ENCODE measurements around the gene TMA7B.

The TMA7B gene

DNA sequence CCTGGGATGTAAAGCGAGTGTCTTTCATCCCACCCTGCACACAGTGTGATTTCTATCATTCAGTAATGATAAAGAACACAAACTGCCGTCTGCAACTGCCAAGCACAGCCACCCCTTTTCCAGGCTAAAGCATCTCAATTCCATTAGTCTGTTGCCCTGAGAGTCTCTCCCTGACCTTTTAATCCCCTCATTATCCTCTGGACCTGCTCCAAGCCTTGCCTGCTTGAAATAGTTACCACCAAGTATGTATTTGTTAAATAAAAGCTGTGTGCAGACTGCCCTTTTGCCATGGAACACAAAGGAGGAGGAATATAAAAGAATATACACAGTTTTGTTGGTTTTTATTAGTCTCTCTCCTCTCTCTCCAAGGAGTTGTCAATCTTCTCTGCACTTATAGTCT is 46.3 kb upstream of the TMA7B start:
- H3K9me3 ChIP-seq (replicated peaks; ENCODE audit: insufficient read depth, low read length), result no peaks in the 10 kb centered on the region
- no peak overlapping the region for H3K4me2 ChIP-seq (ENCODE audit: low read depth, low read length)
- TF ChIP-seq, protein P1, sequence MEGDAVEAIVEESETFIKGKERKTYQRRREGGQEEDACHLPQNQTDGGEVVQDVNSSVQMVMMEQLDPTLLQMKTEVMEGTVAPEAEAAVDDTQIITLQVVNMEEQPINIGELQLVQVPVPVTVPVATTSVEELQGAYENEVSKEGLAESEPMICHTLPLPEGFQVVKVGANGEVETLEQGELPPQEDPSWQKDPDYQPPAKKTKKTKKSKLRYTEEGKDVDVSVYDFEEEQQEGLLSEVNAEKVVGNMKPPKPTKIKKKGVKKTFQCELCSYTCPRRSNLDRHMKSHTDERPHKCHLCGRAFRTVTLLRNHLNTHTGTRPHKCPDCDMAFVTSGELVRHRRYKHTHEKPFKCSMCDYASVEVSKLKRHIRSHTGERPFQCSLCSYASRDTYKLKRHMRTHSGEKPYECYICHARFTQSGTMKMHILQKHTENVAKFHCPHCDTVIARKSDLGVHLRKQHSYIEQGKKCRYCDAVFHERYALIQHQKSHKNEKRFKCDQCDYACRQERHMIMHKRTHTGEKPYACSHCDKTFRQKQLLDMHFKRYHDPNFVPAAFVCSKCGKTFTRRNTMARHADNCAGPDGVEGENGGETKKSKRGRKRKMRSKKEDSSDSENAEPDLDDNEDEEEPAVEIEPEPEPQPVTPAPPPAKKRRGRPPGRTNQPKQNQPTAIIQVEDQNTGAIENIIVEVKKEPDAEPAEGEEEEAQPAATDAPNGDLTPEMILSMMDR (IDR thresholded peaks at IDR 0.05; ENCODE audit: low read length), result no peak
- H3K4me1 ChIP-seq (ENCODE audit: low read length), result no peaks in the 10 kb centered on the region
- no peak overlapping the region for H3K27ac ChIP-seq (ENCODE audit: low read length)
- H3K4me3 ChIP-seq (ENCODE audit: low read length), result no peak overlapping the region
- H2AFZ ChIP-seq (ENCODE audit: low read length), result no peak overlapping the region
- no peaks in the 10 kb centered on the region for H4K20me1 ChIP-seq (ENCODE audit: insufficient read depth, low read length)
- no peaks in the 10 kb centered on the region for H3K27me3 ChIP-seq (replicated peaks; ENCODE audit: insufficient read depth, low read length)
- no peak for DNase-seq
- no peaks in the 10 kb centered on the region for H3F3A ChIP-seq (ENCODE audit: insufficient read depth, low read length)
- H3K36me3 ChIP-seq (replicated peaks; ENCODE audit: insufficient read depth, low read length), result no peaks in the 10 kb centered on the region
- H3K79me2 ChIP-seq (ENCODE audit: low read length), result no peaks in the 10 kb centered on the region
- no peaks in the 10 kb centered on the region for H3K9me2 ChIP-seq (replicated peaks; ENCODE audit: insufficient read depth, low read length)
- H3K9ac ChIP-seq (ENCODE audit: low read length), result no peak overlapping the region

DNA sequence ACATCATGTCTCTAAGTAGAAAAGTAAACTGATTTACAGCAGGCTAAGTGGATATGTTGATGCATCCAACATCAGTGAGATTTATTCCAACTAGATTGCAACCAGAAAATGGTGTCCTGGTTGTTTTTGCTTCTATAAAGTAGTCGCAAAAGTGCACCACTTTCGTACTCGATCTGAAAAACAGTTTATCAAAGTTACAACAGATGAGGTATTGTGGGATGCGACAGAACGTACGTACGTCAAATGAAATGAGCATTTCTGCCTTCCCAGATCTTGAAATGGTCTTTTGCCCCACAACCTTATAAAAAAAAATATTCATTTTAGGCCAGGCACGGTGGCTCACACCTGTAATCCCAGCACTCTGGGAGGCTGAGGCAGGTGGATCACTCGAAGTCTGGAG is 45.6 kb upstream of the TMA7B start:
- H3K27me3 ChIP-seq (replicated peaks; ENCODE audit: insufficient read depth, low read length), result no peaks in the 10 kb centered on the region
- H3K79me2 ChIP-seq (ENCODE audit: low read length), result no peaks in the 10 kb centered on the region
- no peak overlapping the region for H2AFZ ChIP-seq (ENCODE audit: low read length)
- no peaks in the 10 kb centered on the region for H4K20me1 ChIP-seq (ENCODE audit: insufficient read depth, low read length)
- H3F3A ChIP-seq (ENCODE audit: insufficient read depth, low read length), result no peaks in the 10 kb centered on the region
- H3K4me2 ChIP-seq (ENCODE audit: low read depth, low read length), result no peak overlapping the region
- H3K36me3 ChIP-seq (replicated peaks; ENCODE audit: insufficient read depth, low read length), result no peaks in the 10 kb centered on the region
- no peak overlapping the region for H3K9ac ChIP-seq (ENCODE audit: low read length)
- DNase-seq, result no peak
- no peak overlapping the region for H3K4me3 ChIP-seq (ENCODE audit: low read length)
- H3K27ac ChIP-seq (ENCODE audit: low read length), result no peak overlapping the region
- TF ChIP-seq EZH2 (optimal IDR thresholded peaks at IDR 0.05; ENCODE audit: low read depth, low read length) (no peak), EZH2phosphoT487 (IDR thresholded peaks at IDR 0.05; ENCODE audit: low read length) (no peak)
- TF ChIP-seq, protein P1 (IDR thresholded peaks at IDR 0.05; ENCODE audit: low read length), result no peak
- H3K9me2 ChIP-seq (replicated peaks; ENCODE audit: insufficient read depth, low read length), result no peaks in the 10 kb centered on the region
- H3K4me1 ChIP-seq (ENCODE audit: low read length), result no peaks in the 10 kb centered on the region
- H3K9me3 ChIP-seq (replicated peaks; ENCODE audit: insufficient read depth, low read length), result no peaks in the 10 kb centered on the region

DNA sequence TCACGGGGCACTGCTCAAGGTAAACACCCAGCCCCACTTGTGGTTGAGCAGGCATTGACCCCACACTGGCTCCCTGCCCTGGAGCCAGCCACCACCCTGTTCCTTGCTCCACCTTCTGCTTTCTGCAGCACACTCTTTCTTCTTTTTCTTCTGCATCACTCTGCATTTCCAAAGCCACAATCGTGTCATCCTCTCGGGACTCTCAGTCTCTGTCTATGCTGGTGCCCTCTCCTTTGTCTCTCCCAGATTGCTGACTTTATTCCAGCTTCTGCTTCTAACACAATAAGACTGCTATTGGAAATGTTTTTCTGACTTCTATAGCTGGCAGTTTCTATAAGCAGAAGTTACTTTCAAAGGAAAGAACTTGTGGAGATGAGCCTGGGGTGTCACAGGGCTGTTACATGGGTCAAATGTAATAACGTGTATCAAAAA is 44.9 kb upstream of the TMA7B start:
- no peaks in the 10 kb centered on the region for H3K36me3 ChIP-seq (replicated peaks; ENCODE audit: insufficient read depth, low read length)
- H3K4me2 ChIP-seq (ENCODE audit: low read depth, low read length), result no peak overlapping the region
- no peak overlapping the region for H2AFZ ChIP-seq (ENCODE audit: low read length)
- H3K27ac ChIP-seq (ENCODE audit: low read length), result no peak overlapping the region
- no peaks in the 10 kb centered on the region for H3F3A ChIP-seq (ENCODE audit: insufficient read depth, low read length)
- H3K4me3 ChIP-seq (ENCODE audit: low read length), result no peak overlapping the region
- H3K9ac ChIP-seq (ENCODE audit: low read length), result no peak overlapping the region
- H3K27me3 ChIP-seq (replicated peaks; ENCODE audit: insufficient read depth, low read length), result no peaks in the 10 kb centered on the region
- TF ChIP-seq, protein P1 (IDR thresholded peaks at IDR 0.05; ENCODE audit: low read length), result no peak
- TF ChIP-seq EZH2phosphoT487 (IDR thresholded peaks at IDR 0.05; ENCODE audit: low read length) (no peak), EZH2 (optimal IDR thresholded peaks at IDR 0.05; ENCODE audit: low read depth, low read length) (no peak)
- no peaks in the 10 kb centered on the region for H3K9me2 ChIP-seq (replicated peaks; ENCODE audit: insufficient read depth, low read length)
- H4K20me1 ChIP-seq (ENCODE audit: insufficient read depth, low read length), result no peaks in the 10 kb centered on the region
- no peaks in the 10 kb centered on the region for H3K79me2 ChIP-seq (ENCODE audit: low read length)
- H3K4me1 ChIP-seq (ENCODE audit: low read length), result no peaks in the 10 kb centered on the region
- no peak for DNase-seq
- no peaks in the 10 kb centered on the region for H3K9me3 ChIP-seq (replicated peaks; ENCODE audit: insufficient read depth, low read length)
